NCI-H345 treated with DMSO at 0.1 percent for 48 hours (cell line): ENCODE measurements around the gene SIRPA.

Source experiments
- DNase-seq: peaks from one replicate; lab custom pipeline; 2025; ENCODE audit not compliant: unreplicated experiment; lab: John Stamatoyannopoulos, UW

The SIRPA gene

GRCh38 chr20:1894951-1895673 is at the start of gene SIRPA:
Gene SIRPA, plus strand, starts transcription at chr20:1895407. Its CDS starts 41 bp downstream, at chr20:1895448.
- peak; percentile 52 for DNase-seq

- no peak for DNase-seq
These were observed 49.5 kb upstream of the SIRPA start for GRCh38 chr20:1845701-1846100.

GRCh38 chr20:1846341-1846740 is 48.9 kb upstream of the SIRPA start:
- no peak for DNase-seq

GRCh38 chr20:1846876-1847275 is 48.3 kb upstream of the SIRPA start:
- DNase-seq, result no peak

- DNase-seq, result no peak
These were observed 47.4 kb upstream of the SIRPA start for GRCh38 chr20:1847780-1848179.

GRCh38 chr20:1848373-1848772 is 46.8 kb upstream of the SIRPA start:
- DNase-seq, result no peak

GRCh38 chr20:1851396-1851795 is 43.8 kb upstream of the SIRPA start:
- DNase-seq, result no peak

- DNase-seq, result no peak
These were observed 41.7 kb upstream of the SIRPA start for GRCh38 chr20:1853473-1853872.

- DNase-seq, result no peak
These were observed 41.0 kb upstream of the SIRPA start for GRCh38 chr20:1854246-1854645.

- DNase-seq, result no peak
These were observed 40.1 kb upstream of the SIRPA start for GRCh38 chr20:1855109-1855508.

- DNase-seq, result no peak
These were observed 39.5 kb upstream of the SIRPA start for GRCh38 chr20:1855690-1856089.

GRCh38 chr20:1856424-1856823 is 38.8 kb upstream of the SIRPA start:
- DNase-seq, result no peak

GRCh38 chr20:1857466-1857865 is 37.7 kb upstream of the SIRPA start:
- DNase-seq, result no peak

- no peak for DNase-seq
These were observed 36.3 kb upstream of the SIRPA start for GRCh38 chr20:1858871-1859270.

GRCh38 chr20:1860446-1860845 is 34.8 kb upstream of the SIRPA start:
- DNase-seq, result no peak

- no peak for DNase-seq
These were observed 33.7 kb upstream of the SIRPA start for GRCh38 chr20:1861347-1861976.

GRCh38 chr20:1861996-1862662 is 33.1 kb upstream of the SIRPA start:
- no peak for DNase-seq

GRCh38 chr20:1862663-1863053 is 32.5 kb upstream of the SIRPA start:
- no peak for DNase-seq

- DNase-seq, result no peak
These were observed 31.9 kb upstream of the SIRPA start for GRCh38 chr20:1863296-1863695.

- DNase-seq, result peak; percentile 77
These were observed 28.4 kb upstream of the SIRPA start for GRCh38 chr20:1866834-1867233.

GRCh38 chr20:1867495-1868260 is 27.5 kb upstream of the SIRPA start:
- no peak for DNase-seq

GRCh38 chr20:1868856-1869255 is 26.4 kb upstream of the SIRPA start:
- no peak for DNase-seq
